Endothelial cell of umbilical vein (primary cell): ENCODE data around the gene SMAD3. TPM values are rescaled to one million over a fixed set of nuclear protein-coding genes. Genes with fewer than 3 reads are reported as not detected.

Experiments used
- BruUV-seq: library from RNA; stranded (reverse); fragments of 400-500 nt; replicated peaks from 2 replicates; lab custom pipeline; 2021; lab: Mats Ljungman, UMichigan
- CTCF ChIA-PET: fragments of 300-600, 350-600 bp; sonication (Branson Sonifier 250); formaldehyde crosslinking; loops from one replicate; lab custom pipeline; 2021; ENCODE audit warnings: antibody characterized with exemption, inconsistent platforms; lab: Charles Lee
- POLR2A ChIA-PET: fragments of 300-600, 350-600 bp; sonication (Branson Sonifier 250); formaldehyde crosslinking; loops from one replicate; lab custom pipeline; 2021; ENCODE audit warnings: antibody characterized with exemption, inconsistent platforms; lab: Charles Lee
- DNase-seq: peaks from one replicate; pipeline ENCODE4 v3.0.0-alpha.2; 2011; ENCODE audit warnings: low read depth, low spot score
- FAIRE-seq: peaks from 2 replicates; lab custom pipeline; 2011; peaks lifted over from hg19 to GRCh38; lab: Jason Lieb, UNC
- H2AFZ ChIP-seq: 2 replicates; pipeline ENCODE4 v1.6.0; 2012; ENCODE audit warnings: low read depth, low read length, control low read depth, inconsistent platforms
- H3K27ac ChIP-seq: 2 replicates; pipeline ENCODE4 v1.5.1; 2011; ENCODE audit warnings: low read depth, mild to moderate bottlenecking, control low read depth, low read length, moderate library complexity; ENCODE audit not compliant: insufficient read depth
- H3K27me3 ChIP-seq, 2 experiments: 2 replicates each; pipeline versions ENCODE4 v1.6.0 to v1.6.1; 2011; ENCODE audit warnings: low read length in 2 of 2, mixed read lengths in 1 of 2; ENCODE audit not compliant: control insufficient read depth in 2 of 2, insufficient read depth in 2 of 2
- H3K36me3 ChIP-seq, 2 experiments: 2 replicates in 1 of 2; 3 replicates in 1 of 2; pipeline ENCODE4 v1.5.1; 2011; ENCODE audit warnings: low read length in 2 of 2, mild to moderate bottlenecking in 1 of 2, moderate library complexity in 1 of 2; ENCODE audit not compliant: control insufficient read depth in 2 of 2, insufficient read depth in 2 of 2; ENCODE audit errors: extremely low read depth in 1 of 2
- H3K4me1 ChIP-seq: 3 replicates; pipeline ENCODE4 v1.5.1; 2011; ENCODE audit warnings: mild to moderate bottlenecking, low read length; ENCODE audit not compliant: control insufficient read depth, insufficient read depth; ENCODE audit errors: extremely low read depth
- H3K4me2 ChIP-seq: 2 replicates; pipeline ENCODE4 v1.6.1; 2011; ENCODE audit warnings: low read length, control low read depth, mixed read lengths; ENCODE audit not compliant: insufficient read depth
- H3K4me3 ChIP-seq, 3 experiments: fragments of 200-600 bp in 1 of 3; sonication (generic), shearing (Covaris generic) in 1 of 3; replicated peaks in 1 of 3; 2 replicates each; pipeline ENCODE4 v1.5.1; 2011 to 2016; ENCODE audit warnings: control low read depth in 3 of 3, low read length in 3 of 3, mild to moderate bottlenecking in 2 of 3, inconsistent platforms in 1 of 3, low read depth in 1 of 3, moderate library complexity in 1 of 3; ENCODE audit not compliant: insufficient read depth in 1 of 3
- H3K79me2 ChIP-seq: 2 replicates; pipeline ENCODE4 v1.6.0; 2012; ENCODE audit warnings: low read length, inconsistent platforms; ENCODE audit not compliant: control insufficient read depth, insufficient read depth
- H3K9ac ChIP-seq: replicated peaks from 2 replicates; pipeline ENCODE3; 2011; ENCODE audit warnings: low read length, control low read depth; ENCODE audit not compliant: insufficient read depth; ENCODE audit errors: extremely low read depth
- H3K9me1 ChIP-seq: replicated peaks from 3 replicates; pipeline ENCODE4 v1.6.0; 2011; ENCODE audit warnings: mild to moderate bottlenecking, low read length; ENCODE audit not compliant: control insufficient read depth, insufficient read depth; ENCODE audit errors: extremely low read depth
- H3K9me3 ChIP-seq: replicated peaks from 2 replicates; pipeline ENCODE4 v1.5.1; 2012; ENCODE audit warnings: low read length, inconsistent platforms; ENCODE audit not compliant: control insufficient read depth, insufficient read depth
- H4K20me1 ChIP-seq: replicated peaks from 2 replicates; pipeline ENCODE3; 2011; ENCODE audit warnings: mild to moderate bottlenecking, low read length; ENCODE audit not compliant: control insufficient read depth, insufficient read depth; ENCODE audit errors: extremely low read depth
- CTCF ChIP-seq, 2 donors: IDR thresholded peaks; 1 replicate in 1 of 2; 2 replicates in 1 of 2; pipeline ENCODE4 v1.5.1; 2011; ENCODE audit warnings: low read length in 2 of 2, mild to moderate bottlenecking in 2 of 2, moderate library complexity in 2 of 2, control low read depth in 1 of 2, inconsistent platforms in 1 of 2, low read depth in 1 of 2; ENCODE audit not compliant: insufficient read depth in 1 of 2; ENCODE audit errors: extremely low read depth in 1 of 2
- EZH2 ChIP-seq: IDR thresholded peaks from 2 replicates; pipeline ENCODE4 v1.6.1; 2012; ENCODE audit warnings: borderline replicate concordance, low read depth, mild to moderate bottlenecking, moderate library complexity, low read length, inconsistent platforms; ENCODE audit not compliant: severe bottlenecking
- FOS ChIP-seq: IDR thresholded peaks from 2 replicates; pipeline ENCODE4 v1.6.1; 2011; ENCODE audit warnings: mild to moderate bottlenecking, low read length, moderate library complexity, borderline replicate concordance; ENCODE audit not compliant: insufficient read depth
- GATA2 ChIP-seq: IDR thresholded peaks from 2 replicates; pipeline ENCODE4 v1.7.0; 2011; ENCODE audit warnings: low read depth, mild to moderate bottlenecking, moderate library complexity, mixed read lengths, low read length; ENCODE audit not compliant: insufficient read length, insufficient read depth
- MYC ChIP-seq: IDR thresholded peaks from one replicate; pipeline ENCODE4 v1.6.1; 2011; ENCODE audit warnings: mild to moderate bottlenecking, low read depth, low read length
- POLR2A ChIP-seq: IDR thresholded peaks from 2 replicates; pipeline ENCODE4 v1.6.1; 2012; ENCODE audit warnings: low read depth, mild to moderate bottlenecking, control low read depth, low read length
- dilution Hi-C: fragments of 300-500 bp; cut with MboI; formaldehyde crosslinking; loops from one replicate; pipeline ENCODE4 v1.15.0; 2019; ENCODE audit warnings: low sequenced_read_pairs; ENCODE audit not compliant: extremely low pct_ligation_motif_present
- intact Hi-C: fragments of 100-400 bp; cut with micrococcal nuclease; formaldehyde crosslinking; loops from one replicate; pipeline ENCODE4 v1.10.0; 2022
- polyA plus RNA-seq, 4 experiments: library from polyadenylated mRNA; depleted of rRNA in 3 of 4; stranded (reverse) in 3 of 4; unstranded in 1 of 4; fragments of >200 nt; gene quantifications; 2 replicates each; pipeline versions ENCODE4 v1.2.1 to v1.2.3, GENCODE V29; 2011 to 2012; ENCODE audit warnings: missing spikeins in 1 of 4
- total RNA-seq: library from RNA; stranded (reverse); gene quantifications from 2 replicates; pipeline ENCODE4 v1.2.3, GENCODE V29; 2021

Gene SMAD3
- total and polyA plus RNA-seq, 2 donors (not counting 3 experiments of a cell fraction or from before 2014, with no cell fraction given): 56.4 to 88.2 TPM

DNA sequence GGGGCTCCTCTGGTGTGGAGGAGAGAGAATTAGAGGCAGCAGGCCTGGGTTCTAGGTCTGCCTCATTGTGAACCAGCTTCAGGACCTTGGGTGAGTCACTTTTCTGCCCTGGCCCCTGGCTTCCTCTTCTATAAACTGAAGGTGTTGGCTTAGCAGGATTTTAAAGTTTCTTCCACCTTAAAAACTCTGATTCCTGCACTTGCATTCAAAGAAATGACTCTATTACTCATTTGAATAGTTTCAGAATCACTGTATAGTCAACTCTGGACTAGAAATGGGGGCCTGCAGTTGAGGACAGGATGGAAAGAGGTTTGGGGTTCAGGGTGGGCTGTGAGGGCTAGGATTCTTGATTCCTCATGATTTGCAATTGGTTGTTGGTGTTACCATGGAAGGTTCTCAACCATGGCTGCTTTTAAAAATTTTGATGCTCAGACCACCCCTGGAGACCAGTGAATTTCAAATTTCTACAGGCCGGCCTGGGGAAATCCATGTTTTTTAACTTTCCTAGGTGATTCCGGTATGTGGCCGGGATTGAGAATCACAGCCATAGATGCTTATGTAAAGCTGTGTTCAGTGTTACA is 19.9 kb downstream of the SMAD3 start:
- BruUV-seq: no TSS peak
- no peaks in the 10 kb centered on the region for H3K9me3 ChIP-seq
- intact Hi-C loops (no loop called here), dilution Hi-C loops (no loop called here)
- peaks cover 4% of the 10 kb centered on the region for H4K20me1 ChIP-seq
- CTCF ChIA-PET: interaction anchor here (1.3 to 1.8 kb wide), 2 partner anchors 9 to 16 kb away, joined by 4 to 8 read pairs; no protein-coding TSS in a partner anchor
- H3K27me3 ChIP-seq: no peaks in the 10 kb centered on the region
- H3K4me3 ChIP-seq: no peak overlapping the region
- H3K9me1 ChIP-seq: no peaks in the 10 kb centered on the region
- H3K79me2 ChIP-seq: peaks cover 99% of the 10 kb centered on the region
- peak overlapping the region; percentile 16 for H3K4me2 ChIP-seq
- DNase-seq: no peak
- H2AFZ ChIP-seq: no peak overlapping the region
- peaks cover 3 to 4% of the 10 kb centered on the region in 2 experiments for H3K36me3 ChIP-seq
- H3K4me1 ChIP-seq: peaks cover 86% of the 10 kb centered on the region
- no peak overlapping the region for H3K9ac ChIP-seq
- no peak for FAIRE-seq
- TF ChIP-seq CTCF (IDR thresholded peaks at IDR 0.05; ENCODE audit: extremely low read depth in 1 of 2, insufficient read depth in 1 of 2, low read depth in 1 of 2, low read length in 2 of 2) (no peak), MYC (no peak), GATA2 (no peak), FOS (peak; percentile 49), POLR2A (no peak), EZH2 (no peak)
- POLR2A ChIA-PET: no interaction called here
- H3K27ac ChIP-seq: peak overlapping the region; percentile 47
